OCI-LY1 (cell line): ENCODE results near the gene SLC2A10.

Experiments used
- EZH2 ChIP-seq: fragments of 200-600 bp; sonication (generic), shearing (Covaris generic); IDR thresholded peaks from 2 replicates; pipeline ENCODE4 v1.8.0; 2017; ENCODE audit warnings: borderline replicate concordance, mixed run types, mild to moderate bottlenecking, antibody characterized with exemption, low read length, moderate library complexity, mixed read lengths
- TF ChIP-seq, protein P1 (sequence below): fragments of 200-600 bp; sonication (generic), shearing (Covaris generic); IDR thresholded peaks from 2 replicates; pipeline ENCODE4 v1.5.1; 2017; ENCODE audit warnings: mild to moderate bottlenecking, antibody characterized with exemption, low read length, moderate library complexity, mixed read lengths

DNA sequence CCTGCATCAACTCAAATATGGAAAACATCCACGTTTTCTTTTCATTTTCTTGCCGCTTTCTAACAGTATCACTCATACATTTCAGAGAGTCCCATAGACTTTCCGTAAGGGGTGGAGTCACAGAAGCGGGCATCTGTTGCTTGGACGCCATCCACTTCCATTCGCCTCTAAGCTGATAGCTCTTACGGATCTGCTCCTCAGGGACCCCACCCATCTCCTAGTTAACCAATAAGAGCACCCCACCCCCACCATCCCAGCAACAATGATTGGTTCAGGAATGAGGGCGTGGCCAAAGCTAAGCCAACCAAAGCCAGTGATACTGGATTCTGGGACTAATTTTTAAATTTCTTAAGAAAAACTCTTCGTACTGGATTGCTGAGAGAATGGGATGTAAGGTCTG, 42.4 kb downstream of the SLC2A10 start:
- TF ChIP-seq, protein P1, sequence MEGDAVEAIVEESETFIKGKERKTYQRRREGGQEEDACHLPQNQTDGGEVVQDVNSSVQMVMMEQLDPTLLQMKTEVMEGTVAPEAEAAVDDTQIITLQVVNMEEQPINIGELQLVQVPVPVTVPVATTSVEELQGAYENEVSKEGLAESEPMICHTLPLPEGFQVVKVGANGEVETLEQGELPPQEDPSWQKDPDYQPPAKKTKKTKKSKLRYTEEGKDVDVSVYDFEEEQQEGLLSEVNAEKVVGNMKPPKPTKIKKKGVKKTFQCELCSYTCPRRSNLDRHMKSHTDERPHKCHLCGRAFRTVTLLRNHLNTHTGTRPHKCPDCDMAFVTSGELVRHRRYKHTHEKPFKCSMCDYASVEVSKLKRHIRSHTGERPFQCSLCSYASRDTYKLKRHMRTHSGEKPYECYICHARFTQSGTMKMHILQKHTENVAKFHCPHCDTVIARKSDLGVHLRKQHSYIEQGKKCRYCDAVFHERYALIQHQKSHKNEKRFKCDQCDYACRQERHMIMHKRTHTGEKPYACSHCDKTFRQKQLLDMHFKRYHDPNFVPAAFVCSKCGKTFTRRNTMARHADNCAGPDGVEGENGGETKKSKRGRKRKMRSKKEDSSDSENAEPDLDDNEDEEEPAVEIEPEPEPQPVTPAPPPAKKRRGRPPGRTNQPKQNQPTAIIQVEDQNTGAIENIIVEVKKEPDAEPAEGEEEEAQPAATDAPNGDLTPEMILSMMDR = no peak
- no peak for TF ChIP-seq EZH2
